Keratinocyte (primary cell): ENCODE results near the gene DET1.

Experiments used
- EZH2 ChIP-seq: IDR thresholded peaks from one replicate; pipeline ENCODE4 v1.6.1; 2012; ENCODE audit warnings: inconsistent platforms, mild to moderate bottlenecking, low read length, moderate library complexity
- TF ChIP-seq, protein P1 (sequence below), 3 experiments: IDR thresholded peaks in 1 of 3; conservative IDR thresholded peaks in 1 of 3; optimal IDR thresholded peaks in 1 of 3; 2 replicates in 2 of 3; 3 replicates in 1 of 3; pipeline versions ENCODE3 to v1.5.1; 2011; ENCODE audit warnings: low read length in 3 of 3, mild to moderate bottlenecking in 3 of 3, moderate library complexity in 2 of 3, control low read depth in 1 of 3, inconsistent platforms in 1 of 3; ENCODE audit not compliant: insufficient read depth in 2 of 3; ENCODE audit errors: extremely low read depth in 1 of 3

GRCh38 chr15:88509321-88509720, 37.2 kb downstream of the DET1 start:
- TF ChIP-seq, protein P1, sequence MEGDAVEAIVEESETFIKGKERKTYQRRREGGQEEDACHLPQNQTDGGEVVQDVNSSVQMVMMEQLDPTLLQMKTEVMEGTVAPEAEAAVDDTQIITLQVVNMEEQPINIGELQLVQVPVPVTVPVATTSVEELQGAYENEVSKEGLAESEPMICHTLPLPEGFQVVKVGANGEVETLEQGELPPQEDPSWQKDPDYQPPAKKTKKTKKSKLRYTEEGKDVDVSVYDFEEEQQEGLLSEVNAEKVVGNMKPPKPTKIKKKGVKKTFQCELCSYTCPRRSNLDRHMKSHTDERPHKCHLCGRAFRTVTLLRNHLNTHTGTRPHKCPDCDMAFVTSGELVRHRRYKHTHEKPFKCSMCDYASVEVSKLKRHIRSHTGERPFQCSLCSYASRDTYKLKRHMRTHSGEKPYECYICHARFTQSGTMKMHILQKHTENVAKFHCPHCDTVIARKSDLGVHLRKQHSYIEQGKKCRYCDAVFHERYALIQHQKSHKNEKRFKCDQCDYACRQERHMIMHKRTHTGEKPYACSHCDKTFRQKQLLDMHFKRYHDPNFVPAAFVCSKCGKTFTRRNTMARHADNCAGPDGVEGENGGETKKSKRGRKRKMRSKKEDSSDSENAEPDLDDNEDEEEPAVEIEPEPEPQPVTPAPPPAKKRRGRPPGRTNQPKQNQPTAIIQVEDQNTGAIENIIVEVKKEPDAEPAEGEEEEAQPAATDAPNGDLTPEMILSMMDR (optimal IDR thresholded peaks at IDR 0.05 in 1 of 3, IDR thresholded peaks at IDR 0.05 in 1 of 3, conservative IDR thresholded peaks at IDR 0.05 in 1 of 3; ENCODE audit: extremely low read depth in 1 of 3, insufficient read depth in 2 of 3, low read length in 3 of 3) = no peak
- TF ChIP-seq EZH2 = no peak
